Measurements from ENCODE around the gene DCAF11.

DCAF11 gene

DNA sequence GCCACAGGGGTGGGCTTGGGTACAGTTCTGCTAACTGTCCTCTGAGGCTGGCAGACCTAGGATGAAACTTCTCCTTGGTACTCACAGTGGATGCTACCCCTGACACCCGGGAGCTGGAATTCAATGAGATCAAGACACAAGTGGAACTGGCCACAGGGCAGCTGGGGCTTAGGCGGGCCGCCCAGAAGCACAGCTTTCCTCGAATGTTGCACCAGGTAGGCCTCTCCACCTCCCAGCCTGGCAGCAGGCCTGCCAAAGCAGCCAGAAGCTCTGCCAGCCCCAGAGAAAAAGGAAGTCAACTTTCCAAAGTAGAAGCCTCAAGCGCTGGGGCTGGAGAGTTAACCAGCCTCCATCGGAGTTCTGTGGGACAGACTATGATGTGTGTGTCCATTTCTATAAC is 2.6 kb downstream of the DCAF11 start:
- no peak for DNase-seq

DNA sequence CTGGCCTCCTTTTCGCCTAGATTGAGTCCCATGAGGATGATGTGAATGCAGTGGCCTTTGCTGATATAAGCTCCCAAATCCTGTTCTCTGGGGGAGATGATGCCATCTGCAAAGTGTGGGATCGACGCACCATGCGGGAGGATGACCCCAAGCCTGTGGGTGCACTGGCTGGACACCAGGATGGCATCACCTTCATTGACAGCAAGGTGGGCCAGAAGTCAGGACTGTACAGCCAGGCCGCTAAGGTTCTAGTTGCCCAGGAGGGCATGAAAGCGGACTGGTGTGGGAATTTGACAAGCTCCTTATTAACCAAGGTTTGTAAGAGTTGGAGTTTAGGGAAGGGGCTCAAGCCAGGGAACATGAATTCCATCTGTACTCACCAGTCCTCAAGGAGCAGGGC is 5.1 kb downstream of the DCAF11 start:
- no peak for DNase-seq

DNA sequence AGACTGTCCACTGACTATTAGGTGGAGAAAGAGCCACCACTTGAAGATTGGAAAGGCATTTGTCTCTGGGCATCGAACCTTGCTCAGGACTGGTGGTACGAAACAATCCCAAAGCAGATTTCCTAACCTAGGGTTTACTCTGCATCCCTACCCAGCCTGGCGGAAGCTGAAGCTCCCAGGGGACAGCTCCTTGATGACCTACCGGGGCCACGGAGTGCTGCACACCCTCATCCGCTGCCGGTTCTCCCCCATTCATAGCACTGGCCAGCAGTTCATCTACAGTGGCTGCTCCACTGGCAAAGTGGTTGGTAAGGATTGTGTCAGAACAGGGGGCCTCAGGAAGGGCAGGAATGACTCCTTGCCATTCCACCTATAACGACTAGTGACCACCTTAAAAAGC is 6.6 kb downstream of the DCAF11 start:
- no peak for DNase-seq

DNA sequence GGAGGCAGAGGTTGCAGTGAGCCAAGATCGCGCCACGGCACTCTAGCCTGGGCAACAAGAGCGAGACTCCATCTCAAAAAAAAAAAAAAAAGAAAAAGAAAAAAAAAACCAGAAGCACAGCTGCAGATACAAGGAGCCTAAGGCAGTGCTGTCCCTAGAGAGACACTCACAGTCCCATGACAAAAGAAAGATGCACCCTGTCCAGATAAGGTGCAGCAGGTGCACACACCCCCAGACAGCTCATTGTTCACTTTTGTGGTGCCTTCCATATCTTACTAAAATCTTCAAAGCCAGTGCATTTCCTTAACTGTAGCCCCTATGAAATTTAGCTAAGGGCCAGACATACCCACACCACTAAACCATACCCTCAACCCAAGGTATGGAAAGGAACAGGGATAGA is 7.8 kb downstream of the DCAF11 start:
- no peak for DNase-seq

DNA sequence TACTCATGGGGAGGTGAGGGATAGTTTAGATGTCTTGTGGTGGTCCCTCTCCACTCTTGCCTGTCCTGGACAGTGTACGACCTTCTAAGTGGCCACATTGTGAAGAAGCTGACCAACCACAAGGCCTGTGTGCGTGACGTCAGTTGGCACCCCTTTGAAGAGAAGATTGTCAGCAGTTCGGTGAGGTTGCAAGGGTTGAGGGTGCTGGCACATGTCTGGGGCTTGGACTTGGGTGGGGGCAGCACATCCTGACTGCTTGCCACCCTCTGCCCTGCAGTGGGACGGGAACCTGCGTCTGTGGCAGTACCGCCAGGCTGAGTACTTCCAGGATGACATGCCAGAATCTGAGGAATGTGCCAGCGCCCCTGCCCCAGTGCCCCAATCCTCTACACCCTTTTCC is 8.3 kb downstream of the DCAF11 start:
- no peak for DNase-seq

DNA sequence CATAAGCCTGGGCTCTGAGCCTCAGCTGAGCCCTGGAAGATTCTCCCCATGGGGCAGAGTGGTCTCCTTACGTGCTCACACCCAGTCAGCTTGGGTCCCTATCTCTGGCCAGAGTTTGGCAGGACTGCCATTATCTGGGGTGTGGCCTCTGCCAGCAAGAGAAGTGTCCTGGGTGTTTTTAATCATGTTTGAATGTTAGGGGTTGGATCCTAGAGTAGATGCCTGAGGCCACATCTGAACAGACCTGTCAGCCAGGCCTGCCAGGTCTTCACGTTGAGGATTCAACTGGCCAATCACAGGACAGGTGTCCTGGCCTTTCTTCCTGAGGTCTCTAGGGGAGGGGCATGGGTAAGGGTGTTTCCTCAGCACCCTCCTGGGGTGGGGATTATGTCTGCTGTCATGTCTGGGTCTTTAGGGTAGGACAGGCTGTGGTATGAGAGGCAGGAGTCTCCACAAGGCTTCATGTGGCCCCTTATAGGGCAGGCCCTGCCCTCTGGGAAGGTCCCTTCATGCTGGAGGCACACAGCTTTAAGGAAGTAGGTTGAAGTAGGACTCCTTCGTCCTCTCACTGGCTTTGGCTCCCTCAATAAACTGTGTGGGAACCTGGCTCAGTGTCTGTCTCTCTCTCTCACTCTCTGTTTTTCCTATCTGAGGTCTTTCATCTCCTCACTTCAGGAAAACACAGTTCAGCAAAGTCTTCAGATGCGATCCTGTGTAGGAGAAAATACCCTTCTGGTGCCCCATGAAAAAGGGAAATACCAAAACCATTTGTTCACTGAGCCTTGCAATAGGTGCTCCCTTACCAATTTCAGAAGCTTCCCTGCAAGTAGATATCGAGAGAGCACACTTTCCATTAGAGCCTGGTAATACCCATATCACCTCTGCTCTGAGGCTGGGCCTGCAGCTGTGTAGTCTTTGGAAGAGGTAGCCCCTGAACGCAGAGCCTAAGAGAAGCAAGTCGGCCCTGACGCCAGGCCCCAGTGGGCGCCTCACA is 9.1 kb downstream of the DCAF11 start:
- DNase-seq = no peak

DNA sequence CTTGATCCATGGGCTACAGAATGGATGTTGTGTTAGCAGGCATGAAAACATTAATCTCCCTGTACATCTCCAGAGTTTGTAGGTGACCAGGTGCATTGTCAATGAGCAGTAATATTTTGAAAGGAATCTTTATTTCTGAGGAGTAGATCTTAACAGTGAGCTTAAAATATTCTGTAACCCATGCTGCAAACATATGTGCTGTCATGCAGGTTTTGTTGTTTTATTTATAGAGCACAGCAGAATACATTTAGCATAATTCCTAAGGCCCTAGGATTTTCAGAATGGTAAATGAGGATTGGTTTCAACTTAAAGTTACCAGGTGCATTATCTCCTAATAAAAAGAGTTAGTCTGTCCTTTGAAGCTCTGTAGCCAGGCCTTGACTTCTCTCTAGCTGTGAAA is 12.4 kb downstream of the DCAF11 start:
- DNase-seq = no peak

DNA sequence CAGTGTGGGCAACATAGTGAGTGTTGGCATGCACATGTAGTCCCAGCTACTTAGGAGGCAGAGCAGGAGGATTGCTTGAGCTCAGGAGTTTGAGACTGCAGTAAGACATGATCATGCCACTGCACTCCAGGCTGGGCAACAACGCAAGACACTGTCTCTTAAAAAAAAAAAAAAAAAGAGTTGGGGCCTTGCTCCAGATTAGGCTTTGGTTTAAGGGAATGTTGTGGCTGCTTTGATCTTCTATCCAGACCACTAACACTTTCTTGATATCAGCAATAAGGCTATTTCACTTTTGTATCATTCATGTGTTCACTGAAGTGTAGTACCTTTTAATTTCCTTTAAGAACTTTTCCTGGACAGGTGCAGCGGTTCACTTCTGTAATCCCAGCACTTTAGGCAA is 13.1 kb downstream of the DCAF11 start:
- DNase-seq = no peak

DNA sequence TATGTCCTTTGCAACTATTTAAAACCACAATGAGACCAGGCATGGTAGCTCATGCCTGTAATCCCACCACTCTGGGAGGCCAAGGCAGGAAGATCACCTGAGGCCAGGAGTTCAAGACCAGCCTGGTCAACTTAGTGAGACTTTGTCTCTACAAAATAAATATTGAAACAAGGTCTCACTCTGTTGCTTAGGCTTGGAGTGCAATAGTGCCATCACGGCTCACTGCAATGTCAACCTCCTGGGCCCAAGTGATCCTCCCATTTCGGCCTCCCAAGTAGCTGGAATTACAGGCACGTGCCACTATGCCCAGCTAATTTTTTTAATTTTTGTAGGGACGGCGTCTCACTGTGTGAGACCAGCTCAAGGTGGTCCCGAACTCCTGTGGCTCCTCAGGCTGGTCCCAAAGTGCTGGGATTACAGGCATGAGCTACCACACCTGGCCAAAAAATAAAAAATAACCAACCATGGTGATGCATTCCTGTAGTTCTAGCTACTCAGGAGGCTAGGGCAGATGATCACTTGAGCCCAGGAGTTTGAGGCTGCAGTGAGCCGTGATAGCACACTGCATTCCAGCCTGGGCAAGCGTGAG is 14.9 kb downstream of the DCAF11 start:
- DNase-seq = no peak

DNA sequence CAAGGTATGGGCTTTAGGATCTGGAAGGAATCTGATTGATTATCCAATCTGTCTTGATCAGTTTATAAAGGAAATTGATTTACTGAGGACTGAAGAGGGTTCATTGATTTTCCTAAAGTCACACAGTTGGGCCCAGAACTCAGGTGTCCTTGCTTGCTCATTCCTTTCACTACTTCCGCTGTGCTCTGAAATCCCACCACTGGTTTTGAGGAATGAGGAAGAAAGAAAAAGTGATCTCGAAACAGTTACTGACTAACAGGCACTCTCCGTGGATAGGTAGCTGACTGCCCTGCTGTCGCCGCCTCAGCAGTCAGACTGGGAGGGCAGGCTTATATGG is 15.8 kb downstream of the DCAF11 start, which contains the start of gene FITM1:
Gene FITM1, plus strand, starts transcription at position 280 of the 337 bp plus-strand sequence. CDS start 905 bp downstream, outside the sequence.
- DNase-seq = no peak

DNA sequence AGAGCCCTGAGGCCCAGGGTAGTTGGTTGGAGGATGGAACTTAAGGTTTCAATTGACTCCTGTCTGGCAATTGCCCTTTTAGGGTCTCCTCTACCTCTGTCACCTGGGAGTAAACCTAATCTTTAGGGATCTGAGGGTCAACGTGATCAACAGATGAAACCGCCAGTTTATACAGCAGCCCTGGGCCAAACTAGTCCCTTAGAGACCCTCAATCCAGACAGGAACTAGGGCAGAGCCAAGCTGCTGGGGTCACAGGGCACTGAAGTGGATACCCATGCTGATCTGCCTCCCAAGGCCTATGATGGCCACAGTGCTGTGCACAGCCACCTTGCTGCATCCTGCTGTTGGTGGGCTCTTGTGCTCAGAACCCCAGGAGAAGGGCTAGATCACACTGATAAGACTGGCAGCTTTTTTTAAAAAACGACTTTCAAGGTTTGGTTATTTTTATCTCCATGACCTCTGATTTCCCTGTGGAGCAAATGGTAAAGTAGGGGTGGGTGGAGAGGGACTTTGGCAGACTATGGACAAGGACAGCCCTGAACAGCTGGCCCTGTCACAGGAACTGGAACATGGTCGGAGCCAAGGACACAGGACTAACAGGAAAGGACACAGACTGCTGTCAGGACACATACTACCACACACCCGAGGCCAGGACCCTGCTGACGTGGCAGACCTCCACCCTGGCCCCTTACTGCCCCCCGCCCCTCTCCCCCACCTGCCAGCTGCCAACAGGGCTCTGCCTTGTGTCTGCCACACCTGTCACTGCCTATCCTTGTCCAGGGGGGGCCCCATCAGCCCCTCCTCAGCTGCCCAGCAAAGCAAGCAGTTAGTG is 16.4 kb downstream of the DCAF11 start:
- no peak for DNase-seq

DNA sequence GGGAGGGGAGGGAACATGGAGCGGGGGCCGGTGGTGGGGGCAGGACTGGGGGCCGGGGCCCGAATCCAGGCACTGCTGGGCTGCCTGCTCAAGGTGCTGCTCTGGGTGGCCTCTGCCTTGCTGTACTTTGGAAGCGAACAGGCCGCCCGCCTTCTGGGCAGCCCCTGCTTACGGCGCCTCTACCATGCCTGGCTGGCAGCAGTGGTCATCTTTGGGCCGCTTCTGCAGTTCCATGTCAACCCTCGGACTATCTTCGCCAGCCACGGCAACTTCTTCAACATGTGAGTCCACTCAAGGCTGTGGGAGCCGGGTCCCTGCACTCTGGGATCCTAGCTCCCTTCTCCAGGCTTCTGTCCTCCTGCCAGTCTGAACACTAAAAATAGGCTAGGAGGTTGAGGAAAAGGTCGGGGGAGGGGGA is 17.0 kb downstream of the DCAF11 start:
- DNase-seq = no peak

DNA sequence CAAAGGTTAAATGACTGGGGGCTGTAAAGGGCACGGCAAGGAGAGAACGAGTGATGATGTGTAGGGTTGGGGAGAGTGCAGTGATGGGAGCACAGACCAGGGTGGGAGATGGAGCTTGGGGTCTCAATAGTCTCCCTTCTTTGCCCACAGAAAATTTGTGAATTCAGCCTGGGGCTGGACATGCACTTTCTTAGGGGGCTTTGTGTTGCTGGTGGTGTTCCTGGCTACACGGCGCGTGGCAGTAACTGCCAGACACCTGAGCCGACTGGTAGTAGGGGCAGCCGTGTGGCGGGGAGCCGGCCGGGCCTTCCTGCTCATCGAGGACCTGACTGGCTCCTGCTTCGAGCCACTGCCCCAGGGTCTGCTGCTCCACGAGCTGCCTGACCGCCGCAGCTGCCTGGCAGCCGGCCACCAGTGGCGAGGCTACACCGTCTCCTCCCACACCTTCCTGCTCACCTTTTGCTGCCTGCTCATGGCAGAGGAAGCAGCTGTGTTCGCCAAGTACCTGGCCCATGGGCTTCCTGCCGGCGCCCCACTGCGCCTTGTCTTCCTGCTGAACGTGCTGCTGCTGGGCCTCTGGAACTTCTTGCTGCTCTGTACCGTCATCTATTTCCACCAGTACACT is 17.6 kb downstream of the DCAF11 start:
- DNase-seq = peak; percentile 35

DNA sequence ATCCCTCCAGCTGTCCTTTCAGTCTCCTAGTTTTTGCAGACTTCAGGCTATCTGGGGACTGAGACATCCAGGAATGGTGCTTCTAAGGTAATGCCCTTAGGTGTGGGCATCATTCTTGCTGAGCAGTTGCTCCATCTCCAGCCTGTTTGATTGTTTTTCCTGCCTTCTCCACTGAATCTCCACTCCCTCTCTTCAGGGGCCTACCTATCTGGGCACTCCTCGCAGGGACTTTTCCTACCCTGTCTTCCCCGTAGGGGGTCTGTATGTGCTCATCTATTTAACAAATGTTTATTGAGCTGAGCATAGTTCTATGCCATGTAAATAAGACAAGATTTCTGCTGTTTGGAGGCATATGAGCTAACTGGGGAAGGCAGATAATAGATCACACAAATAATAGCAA is 18.4 kb downstream of the DCAF11 start:
- no peak for DNase-seq

DNA sequence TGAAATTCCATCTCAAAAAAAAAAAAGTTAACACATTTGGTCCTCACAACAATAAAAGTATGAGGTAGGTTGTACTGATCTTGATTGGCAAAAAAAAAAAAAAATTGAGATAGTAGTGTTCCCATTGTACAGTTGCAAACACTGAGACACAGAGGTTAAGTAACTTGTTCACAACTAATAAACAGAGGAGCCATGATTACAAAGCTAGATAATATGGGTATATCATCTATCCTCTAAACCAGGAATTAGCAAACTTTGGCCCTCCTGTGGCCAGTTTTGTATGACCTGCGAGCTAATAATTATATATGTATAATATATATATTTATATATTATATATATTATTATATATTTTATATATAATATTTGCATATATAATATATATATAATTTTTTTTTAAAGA is 19.2 kb downstream of the DCAF11 start:
- DNase-seq = no peak

DNA sequence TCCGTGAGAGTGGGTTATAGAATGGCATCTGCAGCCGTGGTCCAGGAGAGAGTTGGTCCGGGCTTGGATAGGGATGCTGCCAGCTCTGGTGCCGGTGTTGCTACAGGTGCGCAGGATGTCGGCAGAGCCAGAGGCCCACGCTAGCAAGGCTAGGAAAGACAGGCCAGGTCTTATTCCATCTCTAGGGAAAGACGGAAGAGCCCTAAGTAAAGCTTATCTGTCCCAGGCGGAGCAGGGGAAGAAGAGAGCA is 20.9 kb downstream of the DCAF11 start:
- peak; percentile 75 for DNase-seq

DNA sequence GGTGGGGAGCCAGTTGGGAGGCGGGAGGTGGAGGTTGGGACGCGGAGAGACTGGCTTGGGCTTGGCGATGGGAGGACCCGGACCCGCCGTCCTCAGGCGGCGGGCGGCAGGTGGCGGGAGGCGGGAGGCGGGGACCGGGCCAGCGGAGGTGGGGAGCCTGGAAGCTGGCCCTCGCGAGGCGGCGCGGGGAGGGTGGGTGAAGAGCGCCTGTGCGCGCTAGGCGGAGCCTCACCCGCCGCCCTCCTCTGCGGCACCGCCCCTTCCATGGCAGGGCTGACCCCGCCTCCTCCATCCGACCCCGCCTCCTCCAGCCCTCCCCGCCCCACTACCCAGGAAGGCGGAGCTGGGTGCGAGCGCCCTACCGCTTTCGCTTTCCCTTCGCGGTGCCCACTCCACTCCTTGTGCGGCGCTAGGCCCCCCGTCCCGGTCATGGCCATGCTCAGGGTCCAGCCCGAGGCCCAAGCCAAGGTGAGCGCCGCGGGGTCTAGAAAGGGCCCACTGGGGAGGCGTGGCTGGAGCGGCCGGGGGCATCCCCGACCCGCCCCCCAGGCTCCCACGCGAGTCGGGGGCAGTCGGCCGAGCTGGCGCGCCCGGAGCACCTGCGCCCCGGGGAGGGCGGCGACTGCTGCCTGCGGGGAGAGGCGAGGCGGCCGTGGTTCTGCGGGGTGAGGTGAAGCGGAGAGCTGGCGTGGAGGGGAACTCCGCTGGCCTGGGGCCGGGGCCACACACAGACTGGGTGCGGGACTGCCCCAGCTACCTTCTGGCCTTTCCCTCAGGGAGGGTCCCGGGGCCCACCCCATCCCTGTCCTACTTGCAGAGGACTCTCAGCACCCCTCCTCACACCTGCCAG is 21.5 kb downstream of the DCAF11 start, which contains the start of gene PSME1:
Gene PSME1, plus strand, starts transcription at position 361 of the 850 bp plus-strand sequence. Its CDS starts 69 bp downstream, at position 430.
- DNase-seq = peak; percentile 80

DNA sequence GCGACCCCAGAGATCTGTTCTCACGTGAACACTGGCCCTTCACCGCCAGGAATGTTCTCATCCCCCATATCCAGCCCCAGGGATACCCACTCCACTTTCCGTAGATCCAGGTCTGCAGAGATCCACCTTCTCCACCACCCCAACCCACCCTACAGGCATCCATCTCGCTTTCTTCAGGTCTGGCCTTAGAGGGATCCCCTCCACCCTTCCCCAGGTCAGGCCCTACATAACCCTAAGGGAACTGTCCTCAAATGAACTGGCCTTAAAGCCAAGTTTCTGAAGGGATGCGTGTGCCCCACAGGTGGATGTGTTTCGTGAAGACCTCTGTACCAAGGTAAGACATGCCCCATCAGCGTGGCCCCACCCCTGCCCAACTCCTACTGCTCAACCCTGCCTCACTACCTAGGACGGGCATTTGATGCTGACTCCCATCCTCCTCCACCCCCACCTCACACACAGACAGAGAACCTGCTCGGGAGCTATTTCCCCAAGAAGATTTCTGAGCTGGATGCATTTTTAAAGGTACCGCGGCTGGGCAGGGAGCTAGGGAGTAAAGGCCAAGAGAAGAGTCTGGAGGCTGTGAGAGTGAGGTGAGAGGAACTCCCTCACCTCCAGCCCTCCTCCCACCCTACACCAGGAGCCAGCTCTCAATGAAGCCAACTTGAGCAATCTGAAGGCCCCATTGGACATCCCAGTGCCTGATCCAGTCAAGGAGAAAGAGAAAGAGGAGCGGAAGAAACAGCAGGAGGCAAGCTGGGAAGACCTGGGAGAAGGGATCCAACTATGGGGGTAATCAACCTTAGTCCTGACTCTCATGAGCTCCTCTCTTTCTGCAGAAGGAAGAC is 22.3 kb downstream of the DCAF11 start:
- DNase-seq = no peak

DNA sequence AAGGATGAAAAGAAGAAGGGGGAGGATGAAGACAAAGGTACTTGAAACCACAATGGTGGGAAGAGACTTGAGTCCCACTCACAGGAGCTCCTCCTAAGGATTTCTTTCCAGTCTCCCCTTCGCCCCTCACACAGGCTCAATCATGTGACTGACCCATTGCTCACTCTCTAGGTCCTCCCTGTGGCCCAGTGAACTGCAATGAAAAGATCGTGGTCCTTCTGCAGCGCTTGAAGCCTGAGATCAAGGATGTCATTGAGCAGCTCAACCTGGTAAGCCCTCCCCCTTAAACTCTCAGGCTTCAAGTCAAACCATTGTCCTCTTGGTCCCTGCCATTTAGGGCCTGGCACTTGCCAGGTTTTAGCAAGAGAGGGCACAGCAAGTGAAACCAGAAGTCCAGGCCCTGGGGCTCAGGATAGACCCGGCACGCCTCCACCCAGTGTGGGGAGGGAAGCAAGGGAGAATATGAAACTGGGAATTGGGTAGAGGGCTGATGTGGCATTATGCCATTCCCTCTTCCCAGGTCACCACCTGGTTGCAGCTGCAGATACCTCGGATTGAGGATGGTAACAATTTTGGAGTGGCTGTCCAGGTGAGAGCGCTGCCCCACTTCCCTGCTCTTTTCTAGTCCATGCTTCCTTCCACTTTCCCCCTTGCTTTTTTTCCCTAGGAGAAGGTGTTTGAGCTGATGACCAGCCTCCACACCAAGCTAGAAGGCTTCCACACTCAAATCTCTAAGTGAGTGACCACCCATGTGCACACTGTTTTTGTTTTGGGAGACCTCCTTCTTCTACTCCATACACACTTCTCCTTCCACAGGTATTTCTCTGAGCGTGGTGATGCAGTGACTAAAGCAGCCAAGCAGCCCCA is 23.2 kb downstream of the DCAF11 start:
- no peak for DNase-seq

Measured in right kidney (tissue), 1 donor.